Measurements from ENCODE around the gene ITIH5.
A peak's percentile ranks its signal among the peaks of the same experiment; 100 is the strongest.

ITIH5 gene

DNA sequence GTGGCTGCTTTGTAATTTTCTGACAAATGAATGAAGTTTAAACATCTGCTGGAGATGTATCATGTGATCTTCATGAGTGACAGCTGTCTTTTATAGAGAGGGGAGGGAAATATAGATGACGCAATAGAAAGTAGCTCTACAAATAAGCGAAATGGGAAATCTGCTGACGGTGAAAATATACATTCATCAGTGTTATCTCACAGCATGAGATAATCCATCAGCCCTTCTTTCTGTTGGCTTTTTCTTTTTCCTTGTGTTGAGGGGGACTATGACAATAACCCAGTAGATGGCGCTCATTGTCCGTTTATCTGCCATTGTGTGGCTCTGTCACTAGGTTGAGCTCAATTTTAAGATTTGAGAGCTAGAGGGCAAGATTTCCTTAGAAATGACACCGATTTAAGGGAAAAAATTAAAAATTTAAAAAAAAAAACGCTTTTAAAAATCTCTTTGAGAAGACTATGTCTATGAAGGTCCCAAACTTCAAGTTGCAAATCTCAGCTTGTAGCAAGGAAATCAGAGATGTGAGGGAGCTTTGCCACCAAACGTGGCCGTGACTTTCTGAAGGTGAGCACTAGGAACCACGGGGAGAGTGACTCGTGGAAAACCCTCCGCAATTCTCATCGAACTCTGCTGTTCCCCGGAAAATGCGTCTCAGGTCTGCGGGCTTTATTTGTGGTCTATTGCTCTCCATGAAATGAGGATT, 141.3 kb downstream of the ITIH5 start:
- Histone ChIP-seq H4K91ac (ENCODE audit: low read depth, low read length, poor library complexity) (no peak overlapping the region), H2BK12ac (ENCODE audit: low read length) (no peak overlapping the region), H3K9ac (ENCODE audit: low read depth, low read length, poor library complexity) (no peak overlapping the region), H2AFZ (ENCODE audit: low read length) (no peak overlapping the region), H2BK120ac (ENCODE audit: low read depth, low read length) (no peak overlapping the region), H2BK15ac (ENCODE audit: low read length) (no peak overlapping the region), H2BK5ac (ENCODE audit: low read length) (no peak overlapping the region), H3K4ac (ENCODE audit: low read length) (no peak overlapping the region), H3K14ac (ENCODE audit: low read length) (no peak overlapping the region), H3K4me2 (ENCODE audit: insufficient read depth, low read length, poor library complexity, severe bottlenecking) (no peak overlapping the region), H3K4me1 (ENCODE audit: control insufficient read depth in 2 of 2, insufficient read depth in 1 of 2, low read depth in 1 of 2, low read length in 2 of 2) (no peaks in the 10 kb centered on the region), H3K27ac (replicated peaks; ENCODE audit: low read length) (no peak overlapping the region), H3K9me3 (replicated peaks in 1 of 2; ENCODE audit: control insufficient read depth in 2 of 2, insufficient read depth in 1 of 2, low read depth in 1 of 2, low read length in 2 of 2) (no peaks in the 10 kb centered on the region), H3K4me3 (ENCODE audit: low read length in 2 of 2) (no peak overlapping the region), H3K23ac (ENCODE audit: low read depth, low read length, poor library complexity) (no peak overlapping the region), H3K27me3 (ENCODE audit: control insufficient read depth in 3 of 3, insufficient read depth in 3 of 3, low read depth in 1 of 3, low read length in 3 of 3) (peaks cover 0 to 4% (median 0%) of the 10 kb centered on the region in 3 experiments), H3K79me1 (ENCODE audit: low read depth, low read length) (no peaks in the 10 kb centered on the region), H3K36me3 (replicated peaks in 1 of 2; ENCODE audit: control insufficient read depth in 2 of 2, insufficient read depth in 2 of 2, low read length in 2 of 2) (no peaks in the 10 kb centered on the region), H3K18ac (ENCODE audit: low read length) (no peak overlapping the region), H4K8ac (ENCODE audit: low read depth, low read length) (no peak overlapping the region), H2AK5ac (ENCODE audit: low read depth, low read length) (peak overlapping the region; percentile 79)
- whole genome bisulfite sequencing, 2 donors (ENCODE audit: extremely low coverage in 2 of 2, insufficient read length in 2 of 2, insufficient replicate concordance in 1 of 2): no CpG with 5 or more reads among the region's 16 CpGs
- DNase-seq (ENCODE audit: low spot score): peak; percentile 64

GRCh38 chr10:7523656-7524055, 143.1 kb downstream of the ITIH5 start:
- H4K8ac ChIP-seq (ENCODE audit: low read depth, low read length): no peak overlapping the region
- H2BK12ac ChIP-seq (ENCODE audit: low read length): no peak overlapping the region
- H2BK15ac ChIP-seq (ENCODE audit: low read length): no peak overlapping the region
- no CpG with 5 or more reads among the region's 4 CpGs for WGBS, 2 donors (ENCODE audit: extremely low coverage in 2 of 2, insufficient read length in 2 of 2, insufficient replicate concordance in 1 of 2)
- no peak overlapping the region for H3K23ac ChIP-seq (ENCODE audit: low read depth, low read length, poor library complexity)
- no peak overlapping the region for H3K14ac ChIP-seq (ENCODE audit: low read length)
- no peak overlapping the region for H3K18ac ChIP-seq (ENCODE audit: low read length)
- H3K27ac ChIP-seq (replicated peaks; ENCODE audit: low read length): no peak overlapping the region
- H2AFZ ChIP-seq (ENCODE audit: low read length): no peak overlapping the region
- no peak for DNase-seq (ENCODE audit: low spot score)
- H3K27me3 ChIP-seq (ENCODE audit: control insufficient read depth in 3 of 3, insufficient read depth in 3 of 3, low read depth in 1 of 3, low read length in 3 of 3): peaks cover 0 to 4% (median 0%) of the 10 kb centered on the region in 3 experiments
- H3K4me1 ChIP-seq (ENCODE audit: control insufficient read depth in 2 of 2, insufficient read depth in 1 of 2, low read depth in 1 of 2, low read length in 2 of 2): no peaks in the 10 kb centered on the region
- H2BK5ac ChIP-seq (ENCODE audit: low read length): no peak overlapping the region
- no peaks in the 10 kb centered on the region for H3K9me3 ChIP-seq (replicated peaks in 1 of 2; ENCODE audit: control insufficient read depth in 2 of 2, insufficient read depth in 1 of 2, low read depth in 1 of 2, low read length in 2 of 2)
- H3K4ac ChIP-seq (ENCODE audit: low read length): no peak overlapping the region
- H2BK120ac ChIP-seq (ENCODE audit: low read depth, low read length): no peak overlapping the region
- no peak overlapping the region for H3K9ac ChIP-seq (ENCODE audit: low read depth, low read length, poor library complexity)
- H3K36me3 ChIP-seq (replicated peaks in 1 of 2; ENCODE audit: control insufficient read depth in 2 of 2, insufficient read depth in 2 of 2, low read length in 2 of 2): no peaks in the 10 kb centered on the region
- H3K4me3 ChIP-seq (ENCODE audit: low read length in 2 of 2): no peak overlapping the region
- no peaks in the 10 kb centered on the region for H3K79me1 ChIP-seq (ENCODE audit: low read depth, low read length)
- no peak overlapping the region for H4K91ac ChIP-seq (ENCODE audit: low read depth, low read length, poor library complexity)
- H2AK5ac ChIP-seq (ENCODE audit: low read depth, low read length): no peak overlapping the region
- no peak overlapping the region for H3K4me2 ChIP-seq (ENCODE audit: insufficient read depth, low read length, poor library complexity, severe bottlenecking)

- Histone ChIP-seq H3K36me3 (replicated peaks in 1 of 2; ENCODE audit: control insufficient read depth in 2 of 2, insufficient read depth in 2 of 2, low read length in 2 of 2) (no peaks in the 10 kb centered on the region), H3K4me3 (ENCODE audit: low read length in 2 of 2) (no peak overlapping the region), H3K18ac (ENCODE audit: low read length) (no peak overlapping the region), H2AK5ac (ENCODE audit: low read depth, low read length) (no peak overlapping the region), H3K23ac (ENCODE audit: low read depth, low read length, poor library complexity) (no peak overlapping the region), H4K91ac (ENCODE audit: low read depth, low read length, poor library complexity) (no peak overlapping the region), H3K9me3 (replicated peaks in 1 of 2; ENCODE audit: control insufficient read depth in 2 of 2, insufficient read depth in 1 of 2, low read depth in 1 of 2, low read length in 2 of 2) (no peaks in the 10 kb centered on the region), H2BK15ac (ENCODE audit: low read length) (no peak overlapping the region), H3K9ac (ENCODE audit: low read depth, low read length, poor library complexity) (no peak overlapping the region), H2BK120ac (ENCODE audit: low read depth, low read length) (no peak overlapping the region), H3K4ac (ENCODE audit: low read length) (no peak overlapping the region), H3K27ac (replicated peaks; ENCODE audit: low read length) (no peak overlapping the region), H2BK5ac (ENCODE audit: low read length) (no peak overlapping the region), H3K27me3 (ENCODE audit: control insufficient read depth in 3 of 3, insufficient read depth in 3 of 3, low read depth in 1 of 3, low read length in 3 of 3) (no peaks in the 10 kb centered on the region), H2AFZ (ENCODE audit: low read length) (no peak overlapping the region), H3K4me2 (ENCODE audit: insufficient read depth, low read length, poor library complexity, severe bottlenecking) (no peak overlapping the region), H3K4me1 (ENCODE audit: control insufficient read depth in 2 of 2, insufficient read depth in 1 of 2, low read depth in 1 of 2, low read length in 2 of 2) (no peaks in the 10 kb centered on the region), H4K8ac (ENCODE audit: low read depth, low read length) (no peak overlapping the region), H3K79me1 (ENCODE audit: low read depth, low read length) (no peaks in the 10 kb centered on the region), H2BK12ac (ENCODE audit: low read length) (no peak overlapping the region), H3K14ac (ENCODE audit: low read length) (no peak overlapping the region)
- DNase-seq (ENCODE audit: low spot score): no peak
- no CpG with 5 or more reads among the region's 11 CpGs for whole genome bisulfite sequencing, 2 donors (ENCODE audit: extremely low coverage in 2 of 2, insufficient read length in 2 of 2, insufficient replicate concordance in 1 of 2)
Measured at GRCh38 chr10:7520507-7521485, 146.0 kb downstream of the ITIH5 start.

DNA sequence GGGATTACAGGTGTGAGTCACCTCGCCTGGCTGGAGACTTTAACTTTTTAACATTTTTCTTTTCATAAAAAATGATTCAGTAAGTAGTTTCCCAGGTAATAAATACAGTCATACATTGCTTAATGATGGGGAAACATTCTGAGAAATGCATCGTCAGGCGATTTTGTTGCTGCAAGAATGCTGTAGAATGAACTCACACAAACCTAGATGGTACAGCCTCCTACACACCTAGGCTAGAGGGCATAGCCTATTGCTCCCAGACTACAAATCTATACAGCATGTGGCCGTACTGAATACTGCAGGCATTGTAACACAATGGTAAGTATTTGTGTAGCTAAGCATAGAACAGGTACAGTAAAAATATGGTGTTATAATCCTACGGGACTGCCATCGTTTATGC, 147.4 kb downstream of the ITIH5 start:
- no peak overlapping the region for H2AK5ac ChIP-seq (ENCODE audit: low read depth, low read length)
- WGBS, 2 donors (ENCODE audit: extremely low coverage in 2 of 2, insufficient read length in 2 of 2, insufficient replicate concordance in 1 of 2): no CpG with 5 or more reads among the region's 6 CpGs
- H2BK5ac ChIP-seq (ENCODE audit: low read length): no peak overlapping the region
- H3K9ac ChIP-seq (ENCODE audit: low read depth, low read length, poor library complexity): no peak overlapping the region
- H4K91ac ChIP-seq (ENCODE audit: low read depth, low read length, poor library complexity): no peak overlapping the region
- H3K23ac ChIP-seq (ENCODE audit: low read depth, low read length, poor library complexity): no peak overlapping the region
- H3K36me3 ChIP-seq (replicated peaks in 1 of 2; ENCODE audit: control insufficient read depth in 2 of 2, insufficient read depth in 2 of 2, low read length in 2 of 2): no peaks in the 10 kb centered on the region
- no peak overlapping the region for H3K18ac ChIP-seq (ENCODE audit: low read length)
- H2AFZ ChIP-seq (ENCODE audit: low read length): no peak overlapping the region
- no peak overlapping the region for H2BK15ac ChIP-seq (ENCODE audit: low read length)
- no peak overlapping the region for H2BK12ac ChIP-seq (ENCODE audit: low read length)
- no peak overlapping the region for H3K4me3 ChIP-seq (ENCODE audit: low read length in 2 of 2)
- H3K79me1 ChIP-seq (ENCODE audit: low read depth, low read length): no peaks in the 10 kb centered on the region
- H3K4me1 ChIP-seq (ENCODE audit: control insufficient read depth in 2 of 2, insufficient read depth in 1 of 2, low read depth in 1 of 2, low read length in 2 of 2): no peaks in the 10 kb centered on the region
- H2BK120ac ChIP-seq (ENCODE audit: low read depth, low read length): no peak overlapping the region
- H4K8ac ChIP-seq (ENCODE audit: low read depth, low read length): no peak overlapping the region
- no peaks in the 10 kb centered on the region for H3K27me3 ChIP-seq (ENCODE audit: control insufficient read depth in 3 of 3, insufficient read depth in 3 of 3, low read depth in 1 of 3, low read length in 3 of 3)
- no peak overlapping the region for H3K14ac ChIP-seq (ENCODE audit: low read length)
- no peak overlapping the region for H3K4ac ChIP-seq (ENCODE audit: low read length)
- H3K4me2 ChIP-seq (ENCODE audit: insufficient read depth, low read length, poor library complexity, severe bottlenecking): no peak overlapping the region
- no peaks in the 10 kb centered on the region for H3K9me3 ChIP-seq (replicated peaks in 1 of 2; ENCODE audit: control insufficient read depth in 2 of 2, insufficient read depth in 1 of 2, low read depth in 1 of 2, low read length in 2 of 2)
- no peak for DNase-seq (ENCODE audit: low spot score)
- H3K27ac ChIP-seq (replicated peaks; ENCODE audit: low read length): no peak overlapping the region

Measured in neuronal stem cell (in vitro differentiated cells).